BJ (cell line): Measurements from ENCODE around the gene CIROP. TPM values are rescaled to one million over a fixed set of nuclear protein-coding genes. Genes with fewer than 3 reads are reported as not detected.

ENCODE experiments used
- CTCF ChIA-PET: fragments of 350-600 bp; formaldehyde crosslinking; extraction: SDS; loops from one replicate; lab custom pipeline; 2021; ENCODE audit warnings: antibody characterized with exemption, inconsistent platforms; lab: Yijun Ruan, JAX
- POLR2A ChIA-PET: fragments of 300-600 bp; sonication (Branson Sonifier 250); formaldehyde crosslinking; extraction: SDS; loops from one replicate; lab custom pipeline; 2021; ENCODE audit warnings: antibody characterized with exemption; lab: Charles Lee
- DNase-seq: peaks from one replicate; pipeline ENCODE4 v3.0.0-alpha.2; 2011; ENCODE audit warnings: low read depth
- H3K27me3 ChIP-seq: 2 replicates; pipeline ENCODE4 v1.6.0; 2011; ENCODE audit warnings: low read length; ENCODE audit not compliant: control insufficient read depth, insufficient read depth
- H3K36me3 ChIP-seq: 2 replicates; pipeline ENCODE4 v1.5.1; 2011; ENCODE audit warnings: low read length; ENCODE audit not compliant: control insufficient read depth, insufficient read depth
- H3K4me3 ChIP-seq: 2 replicates; pipeline ENCODE4 v1.5.1; 2011; ENCODE audit warnings: low read depth, mild to moderate bottlenecking, control low read depth, low read length
- CTCF ChIP-seq: IDR thresholded peaks from 2 replicates; pipeline ENCODE4 v1.5.1; 2011; ENCODE audit warnings: low read depth, mild to moderate bottlenecking, control low read depth, inconsistent platforms, low read length, moderate library complexity; ENCODE audit not compliant: insufficient read depth
- polyA plus RNA-seq: library from polyadenylated mRNA; depleted of rRNA; stranded (reverse); fragments of >200 nt; gene quantifications from 2 replicates; pipeline ENCODE4 v1.2.3, GENCODE V29; 2011

Gene CIROP
- polyA plus RNA-seq, 1 experiment, result 0.07 TPM

- CTCF ChIA-PET, result interaction anchor here (0.6 to 3.3 kb wide), 21 partner anchors 8 to 125 kb away, joined by 3 to 43 read pairs (median 3); partner anchors contain the start of genes AJUBA and CDH24
- no peak for TF ChIP-seq CTCF
- Histone ChIP-seq H3K4me3 (peak within 1 kb of the TSS; percentile 89), H3K36me3 (peaks cover 10% of the 10 kb centered on the region), H3K27me3 (no peaks in the 10 kb centered on the region)
- POLR2A ChIA-PET, result interaction anchor here (0.6 to 1.5 kb wide), 8 partner anchors 9 to 66 kb away, joined by 3 to 10 read pairs (median 3); no protein-coding TSS in a partner anchor
- peak; percentile 99 for DNase-seq
These were observed 9.3 kb downstream of the CIROP start, which contains the start of gene C14orf119 for GRCh38 chr14:23095196-23096108. C14orf119 (plus strand) TSS chr14:23095505; CDS start chr14:23097659, 2,154 bp downstream.

DNA sequence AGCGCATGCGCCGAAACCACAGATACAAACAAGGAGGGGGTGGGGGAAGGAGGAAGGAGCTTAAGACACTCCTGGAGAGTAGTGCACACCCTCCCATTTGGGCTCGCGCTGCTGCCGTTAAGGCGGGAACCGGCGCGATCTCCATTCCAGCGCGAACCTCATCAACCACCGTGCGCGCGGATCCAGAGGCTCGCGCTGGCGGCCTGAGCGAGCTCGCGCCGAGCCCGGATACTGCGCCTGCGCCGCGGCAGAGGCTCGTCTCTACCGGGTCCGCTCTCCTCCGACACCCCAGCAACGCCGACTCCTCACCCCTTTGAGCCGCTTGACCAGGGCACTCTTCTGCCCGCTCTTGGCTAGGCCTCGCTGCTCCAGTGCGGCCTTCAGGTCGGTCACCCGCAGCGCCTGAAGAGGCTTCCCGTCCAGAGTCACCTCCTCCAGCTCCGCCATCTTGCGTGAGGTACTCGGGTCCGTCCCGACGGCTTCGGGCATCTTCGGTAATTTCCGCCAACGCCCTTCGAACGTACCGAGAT is 10.1 kb downstream of the CIROP start, which contains the start of gene ACIN1:
Gene ACIN1, minus strand, starts transcription at position 471 of the 530 bp plus-strand sequence. Its CDS starts 24 bp downstream, at position 447.
- DNase-seq, result peak; percentile 56
- no peak for TF ChIP-seq CTCF
- ChIA-PET POLR2A (interaction anchor here (0.5 to 1.5 kb wide), 11 partner anchors 8 to 117 kb away, joined by 3 to 10 read pairs (median 3); no protein-coding TSS in a partner anchor), CTCF (interaction anchor here (0.6 to 3.3 kb wide), 24 partner anchors 9 to 126 kb away, joined by 3 to 43 read pairs (median 3); partner anchors contain the start of genes AJUBA and CDH24)
- Histone ChIP-seq H3K36me3 (peaks cover 15% of the 10 kb centered on the region), H3K27me3 (no peaks in the 10 kb centered on the region), H3K4me3 (peak within 1 kb of the TSS; percentile 89)

- CTCF ChIA-PET, result interaction anchor here (0.8 to 3.3 kb wide), 16 partner anchors 8 to 117 kb away, joined by 3 to 43 read pairs (median 4); partner anchors contain the start of genes AJUBA and CDH24
- POLR2A ChIA-PET, result interaction anchor here (0.5 to 1.5 kb wide), 5 partner anchors 12 to 116 kb away, joined by 3 to 10 read pairs (median 6); no protein-coding TSS in a partner anchor
- peak; percentile 43 for TF ChIP-seq CTCF
- no peak for DNase-seq
- H3K27me3 ChIP-seq, result no peaks in the 10 kb centered on the region
- H3K36me3 ChIP-seq, result peaks cover 16% of the 10 kb centered on the region
- H3K4me3 ChIP-seq, result peak overlapping the region; percentile 89
These were observed 10.7 kb downstream of the CIROP start for GRCh38 chr14:23093991-23094665.

DNA sequence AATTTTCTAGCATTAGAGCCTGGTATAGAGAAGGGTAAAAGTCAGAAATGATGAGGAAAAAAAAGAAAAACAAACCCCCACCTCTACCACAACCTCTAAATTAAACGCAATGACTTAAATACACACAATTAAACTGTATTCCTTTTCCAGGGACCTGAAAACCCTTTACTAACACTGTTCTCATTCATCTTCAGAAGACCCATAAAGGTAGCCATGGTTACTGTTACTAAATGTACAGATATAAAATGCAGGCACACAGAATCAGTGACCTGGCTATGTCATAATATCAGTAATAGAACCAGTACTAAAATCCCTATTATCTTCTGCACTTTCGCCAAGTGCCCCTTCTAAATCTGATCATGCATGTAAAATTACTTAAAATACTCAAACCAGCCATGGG is 11.3 kb downstream of the CIROP start:
- ChIA-PET POLR2A (no interaction called here), CTCF (interaction anchor here (0.8 to 3.3 kb wide), 6 partner anchors 13 to 69 kb away, joined by 3 to 43 read pairs (median 12); partner anchors contain the start of gene CDH24)

More for the DNA sequence above, 11.3 kb downstream of the CIROP start:
- Histone ChIP-seq H3K27me3 (no peaks in the 10 kb centered on the region), H3K36me3 (peaks cover 16% of the 10 kb centered on the region), H3K4me3 (peak overlapping the region; percentile 89)
- DNase-seq, result no peak
- no peak for TF ChIP-seq CTCF
